GM12892 (cell line): Measurements from ENCODE around the gene EML1.

Source experiments
- POLR2A ChIP-seq: IDR thresholded peaks from 2 replicates; pipeline ENCODE4 v1.6.1; 2011; ENCODE audit warnings: low read depth, low read length, control low read depth
- POLR2AphosphoS5 ChIP-seq: IDR thresholded peaks from 2 replicates; pipeline ENCODE4 v1.6.1; 2011; ENCODE audit warnings: low read depth, low read length, control low read depth

DNA sequence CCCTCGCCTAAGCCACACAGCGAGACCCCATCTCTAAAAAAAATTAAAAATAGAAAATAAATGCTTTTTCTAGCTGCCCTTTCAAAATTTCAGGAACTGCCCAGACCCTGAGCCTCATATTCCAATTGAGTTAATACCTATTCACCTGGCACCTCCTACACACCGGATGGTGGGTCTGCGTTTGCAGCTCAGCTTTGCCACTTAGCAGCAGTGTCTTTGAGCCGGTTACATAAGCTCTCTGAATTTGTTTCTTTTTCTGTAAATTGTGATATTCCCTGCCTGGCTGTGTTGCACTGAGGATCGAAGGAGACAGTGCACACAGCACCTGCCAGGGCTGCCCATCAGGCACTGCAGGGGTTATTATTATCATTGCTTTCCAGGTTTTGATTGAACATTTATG lies 125.6 kb downstream of the EML1 start:
- TF ChIP-seq POLR2A, result no peak
- TF ChIP-seq POLR2AphosphoS5, result no peak
